NT2/D1 (cell line): ENCODE measurements around the gene AMN.

Experiments
- DNase-seq: peaks from one replicate; pipeline ENCODE4 v3.0.0-alpha.2; 2011; ENCODE audit warnings: low read depth, low spot score
- H3K27me3 ChIP-seq: 2 replicates; pipeline ENCODE4 v1.6.0; 2011; ENCODE audit warnings: mild to moderate bottlenecking; ENCODE audit not compliant: insufficient read length, insufficient read depth
- H3K36me3 ChIP-seq: 2 replicates; pipeline ENCODE4 v1.6.1; 2011; ENCODE audit warnings: mild to moderate bottlenecking, low read length, mixed read lengths; ENCODE audit not compliant: insufficient read depth, insufficient read length
- H3K4me1 ChIP-seq: 2 replicates; pipeline ENCODE4 v1.5.1; 2011; ENCODE audit not compliant: insufficient read depth, insufficient read length
- H3K4me3 ChIP-seq: 2 replicates; pipeline ENCODE4 v1.5.1; 2011; ENCODE audit warnings: low read depth; ENCODE audit not compliant: insufficient read length
- H3K9ac ChIP-seq: 2 replicates; pipeline ENCODE4 v1.6.0; 2011; ENCODE audit warnings: low read depth; ENCODE audit not compliant: insufficient read length
- H3K9me3 ChIP-seq: 2 replicates; pipeline ENCODE4 v1.5.1; 2011; ENCODE audit warnings: mild to moderate bottlenecking, low read length; ENCODE audit not compliant: insufficient read depth
- SUZ12 ChIP-seq: IDR thresholded peaks from 2 replicates; pipeline ENCODE4 v1.6.1; 2011; ENCODE audit not compliant: insufficient read length, insufficient read depth; ENCODE audit errors: extremely low read depth
- YY1 ChIP-seq: IDR thresholded peaks from 2 replicates; pipeline ENCODE4 v1.6.1; 2011; ENCODE audit not compliant: insufficient read length, insufficient read depth
- ZNF274 ChIP-seq: IDR thresholded peaks from 2 replicates; pipeline ENCODE4 v1.6.1; 2011; ENCODE audit warnings: mild to moderate bottlenecking, low read depth, low read length

Gene AMN

DNA sequence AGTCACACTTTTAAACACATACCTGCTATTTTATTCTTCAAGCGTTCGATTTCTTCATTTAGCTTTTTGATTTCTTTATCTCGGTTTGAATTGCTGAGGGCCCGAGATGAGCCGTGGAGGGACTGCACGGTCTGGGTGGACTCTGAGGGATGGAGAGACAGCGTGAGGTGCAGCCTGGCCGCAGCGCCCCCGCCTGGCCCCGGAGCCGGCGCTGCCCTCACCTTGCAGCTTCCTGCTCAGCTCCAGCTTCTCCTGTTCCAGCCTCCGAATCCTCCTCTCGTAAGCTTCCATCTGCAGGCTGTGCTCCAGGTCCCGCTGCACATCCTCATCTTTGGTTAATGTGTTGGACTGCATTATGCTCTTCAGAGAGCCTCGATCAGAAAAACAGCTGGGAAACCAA, 53.2 kb downstream of the AMN start:
- peaks cover 78% of the 10 kb centered on the region for H3K36me3 ChIP-seq

DNA sequence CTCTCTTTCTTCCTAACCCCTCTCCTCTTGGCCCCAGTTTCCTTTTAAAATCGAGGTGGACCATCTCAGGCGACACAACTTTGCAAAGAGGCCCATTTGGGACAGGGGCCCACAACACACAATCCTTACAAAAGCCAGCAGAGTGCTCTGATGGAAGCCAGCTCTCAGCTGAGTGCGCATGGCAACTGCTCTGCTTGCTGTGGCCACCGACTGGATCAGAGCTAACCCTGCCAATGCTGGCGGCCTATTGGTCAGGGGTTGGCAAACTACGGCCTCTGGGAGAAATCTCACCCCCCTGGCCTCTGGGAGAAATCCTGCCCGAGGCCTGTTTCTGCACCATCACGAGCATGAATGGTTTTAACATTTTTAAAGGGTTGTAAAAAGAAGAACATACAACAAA, 55.0 kb downstream of the AMN start:
- no peak for TF ChIP-seq YY1
- TF ChIP-seq SUZ12: no peak
- no peaks in the 10 kb centered on the region for H3K9me3 ChIP-seq
- no peak for DNase-seq
- H3K4me1 ChIP-seq: no peaks in the 10 kb centered on the region
- no peak overlapping the region for H3K4me3 ChIP-seq
- peaks cover 78% of the 10 kb centered on the region for H3K36me3 ChIP-seq
- H3K9ac ChIP-seq: no peak overlapping the region
- H3K27me3 ChIP-seq: no peaks in the 10 kb centered on the region

More for the DNA sequence above, 53.2 kb downstream of the AMN start:
- Histone ChIP-seq H3K4me1 (no peaks in the 10 kb centered on the region), H3K9ac (no peak overlapping the region), H3K4me3 (no peak overlapping the region), H3K9me3 (no peaks in the 10 kb centered on the region), H3K27me3 (no peaks in the 10 kb centered on the region)
- DNase-seq: no peak
- TF ChIP-seq YY1: no peak
- TF ChIP-seq ZNF274: no peak
- no peak for TF ChIP-seq SUZ12

DNA sequence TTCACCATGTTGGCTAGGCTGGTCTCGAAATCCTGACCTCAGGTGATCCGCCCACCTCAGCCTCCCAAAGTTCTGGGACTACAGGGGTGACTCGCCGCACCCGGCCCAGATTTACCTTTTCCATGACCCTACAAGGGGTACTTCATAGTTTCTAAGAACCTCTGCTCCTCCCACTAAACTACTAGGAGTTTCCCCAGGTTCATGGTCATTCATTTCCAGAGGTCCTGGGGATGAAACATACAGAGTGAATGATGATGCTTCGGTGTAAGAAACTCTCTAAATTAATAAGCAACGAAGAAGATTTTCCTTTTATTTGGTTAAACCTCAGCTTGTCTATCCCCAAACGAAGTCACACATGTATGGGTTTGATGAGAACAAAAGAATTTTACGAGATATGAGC, 56.9 kb downstream of the AMN start:
- Histone ChIP-seq H3K4me1 (no peaks in the 10 kb centered on the region), H3K27me3 (no peaks in the 10 kb centered on the region), H3K9ac (no peak overlapping the region), H3K36me3 (peaks cover 77% of the 10 kb centered on the region), H3K4me3 (no peak overlapping the region), H3K9me3 (no peaks in the 10 kb centered on the region)
- TF ChIP-seq YY1 (no peak), ZNF274 (no peak), SUZ12 (no peak)
- DNase-seq: no peak

DNA sequence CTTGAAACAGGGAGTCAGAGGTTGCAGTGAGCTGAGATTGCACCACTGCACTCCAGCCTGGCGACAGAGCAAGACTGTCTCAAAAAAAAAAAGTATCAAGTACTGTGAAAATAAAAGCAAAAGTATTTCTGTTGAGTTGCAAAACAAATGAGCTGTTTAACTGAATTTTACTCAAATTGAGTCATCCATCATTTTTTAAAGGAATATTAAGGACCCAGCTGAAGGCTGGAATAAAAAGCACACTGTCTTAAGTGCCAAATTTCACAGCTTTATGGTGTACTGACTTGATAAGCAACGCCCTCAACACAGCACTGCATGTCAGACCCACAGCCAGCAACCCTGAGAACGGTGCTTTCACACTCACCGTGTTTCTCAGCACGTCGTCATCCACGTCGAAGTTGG, 57.9 kb downstream of the AMN start:
- TF ChIP-seq ZNF274: no peak
- no peak for TF ChIP-seq SUZ12
- TF ChIP-seq YY1: no peak
- no peak for DNase-seq
- Histone ChIP-seq H3K36me3 (peaks cover 84% of the 10 kb centered on the region), H3K9ac (no peak overlapping the region), H3K4me3 (no peak overlapping the region), H3K27me3 (no peaks in the 10 kb centered on the region), H3K4me1 (no peaks in the 10 kb centered on the region), H3K9me3 (no peaks in the 10 kb centered on the region)
